Type B pancreatic cell (in vitro differentiated cells): ENCODE measurements around the gene TRMT44. TPM values are rescaled to one million over a fixed set of nuclear protein-coding genes. Genes with fewer than 3 reads are reported as not detected.

Source experiments
- DNase-seq: peaks from one replicate; pipeline ENCODE4 v3.0.0; 2021; ENCODE audit warnings: mixed read lengths; ENCODE audit not compliant: unreplicated experiment; ENCODE audit errors: extremely low spot score
- H3K27ac Mint-ChIP-seq: 2 replicates; pipeline ENCODE4 v1.8.0; 2021; ENCODE audit warnings: mild to moderate bottlenecking, mixed read lengths
- H3K27me3 Mint-ChIP-seq: 2 replicates; pipeline ENCODE4 v1.8.0; 2021; ENCODE audit warnings: mixed read lengths
- H3K36me3 Mint-ChIP-seq: 2 replicates; pipeline ENCODE4 v1.8.0; 2021; ENCODE audit warnings: mixed read lengths
- H3K4me1 Mint-ChIP-seq: one replicate; pipeline ENCODE4 v1.8.0; 2021; ENCODE audit warnings: mixed read lengths; ENCODE audit not compliant: unreplicated experiment
- H3K4me3 Mint-ChIP-seq: 2 replicates; pipeline ENCODE4 v1.8.0; 2021; ENCODE audit warnings: mild to moderate bottlenecking, mixed read lengths
- H3K9me3 Mint-ChIP-seq: 2 replicates; pipeline ENCODE4 v1.8.0; 2021; ENCODE audit warnings: mixed read lengths
- total RNA-seq: library from RNA; stranded (reverse); gene quantifications from 2 replicates; pipeline ENCODE4 v1.2.1, GENCODE V29; 2021; ENCODE audit warnings: low replicate concordance
- TF ChIP-seq, protein P1 (sequence below): fragments of 200-600 bp; sonication (generic); conservative IDR thresholded peaks from 2 replicates; pipeline ENCODE4 v1.5.0; 2021; ENCODE audit warnings: antibody characterized with exemption, mild to moderate bottlenecking

Gene TRMT44
- total RNA-seq, 1 donor from 2014 or later, result 32.3 TPM

DNA sequence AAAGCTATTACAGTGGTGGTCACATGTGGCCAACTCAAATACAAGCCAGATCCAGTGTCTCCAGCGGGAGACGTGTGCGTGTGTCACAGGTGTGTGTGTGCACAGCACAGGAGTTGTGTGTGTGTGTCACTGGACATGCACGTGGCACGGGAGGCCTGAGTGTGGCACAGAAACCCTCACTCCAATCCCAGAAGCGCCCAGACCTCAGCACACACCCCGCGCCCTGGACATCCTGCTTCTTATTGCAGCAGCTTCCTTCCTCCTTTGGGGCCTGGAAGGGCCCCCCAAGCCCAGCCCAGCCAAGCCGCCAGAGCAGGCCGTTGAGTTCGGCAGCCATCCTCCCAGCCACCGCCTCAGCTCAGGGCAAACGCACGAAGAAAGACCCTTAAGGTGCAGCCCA, 37.9 kb upstream of the TRMT44 start:
- Mint-ChIP-seq H3K27me3 (no peaks in the 10 kb centered on the region), H3K9me3 (no peaks in the 10 kb centered on the region), H3K4me3 (no peak overlapping the region), H3K36me3 (peaks cover 27% of the 10 kb centered on the region), H3K27ac (no peak overlapping the region), H3K4me1 (peaks cover 7% of the 10 kb centered on the region)
- DNase-seq, result no peak
- TF ChIP-seq, protein P1, sequence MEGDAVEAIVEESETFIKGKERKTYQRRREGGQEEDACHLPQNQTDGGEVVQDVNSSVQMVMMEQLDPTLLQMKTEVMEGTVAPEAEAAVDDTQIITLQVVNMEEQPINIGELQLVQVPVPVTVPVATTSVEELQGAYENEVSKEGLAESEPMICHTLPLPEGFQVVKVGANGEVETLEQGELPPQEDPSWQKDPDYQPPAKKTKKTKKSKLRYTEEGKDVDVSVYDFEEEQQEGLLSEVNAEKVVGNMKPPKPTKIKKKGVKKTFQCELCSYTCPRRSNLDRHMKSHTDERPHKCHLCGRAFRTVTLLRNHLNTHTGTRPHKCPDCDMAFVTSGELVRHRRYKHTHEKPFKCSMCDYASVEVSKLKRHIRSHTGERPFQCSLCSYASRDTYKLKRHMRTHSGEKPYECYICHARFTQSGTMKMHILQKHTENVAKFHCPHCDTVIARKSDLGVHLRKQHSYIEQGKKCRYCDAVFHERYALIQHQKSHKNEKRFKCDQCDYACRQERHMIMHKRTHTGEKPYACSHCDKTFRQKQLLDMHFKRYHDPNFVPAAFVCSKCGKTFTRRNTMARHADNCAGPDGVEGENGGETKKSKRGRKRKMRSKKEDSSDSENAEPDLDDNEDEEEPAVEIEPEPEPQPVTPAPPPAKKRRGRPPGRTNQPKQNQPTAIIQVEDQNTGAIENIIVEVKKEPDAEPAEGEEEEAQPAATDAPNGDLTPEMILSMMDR, result no peak

DNA sequence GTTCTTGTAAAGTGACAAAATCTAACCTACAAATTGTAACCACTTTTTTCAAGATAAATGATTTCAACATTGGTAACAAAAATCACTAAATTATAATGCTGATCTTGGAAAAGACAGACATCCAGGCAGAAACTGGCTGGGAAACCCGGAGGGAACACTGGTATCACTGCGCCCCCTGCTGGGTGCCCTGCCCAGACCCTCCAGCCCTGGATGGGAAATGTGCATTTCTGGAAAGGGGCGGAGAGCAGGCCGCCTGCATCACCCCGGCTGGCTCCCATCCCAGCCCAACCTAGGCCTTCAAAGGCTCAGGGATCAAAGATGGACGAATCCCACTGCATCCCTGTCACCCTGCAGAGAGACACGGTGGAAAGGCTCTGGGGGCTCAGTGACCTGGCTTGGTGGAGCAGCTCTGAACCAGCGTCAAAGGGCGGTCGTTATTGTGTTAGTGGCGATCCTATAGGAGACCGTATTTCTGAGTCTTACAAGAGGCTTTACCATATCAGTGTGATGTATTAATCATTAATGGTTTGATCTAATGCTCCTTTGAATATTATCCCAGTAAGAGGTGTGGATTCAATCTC, 37.3 kb upstream of the TRMT44 start:
- no peak overlapping the region for H3K4me3 Mint-ChIP-seq
- peak overlapping the region; percentile 35 for H3K27ac Mint-ChIP-seq
- H3K27me3 Mint-ChIP-seq, result no peaks in the 10 kb centered on the region
- H3K9me3 Mint-ChIP-seq, result no peaks in the 10 kb centered on the region
- peak; percentile 89 for DNase-seq
- H3K36me3 Mint-ChIP-seq, result peaks cover 25% of the 10 kb centered on the region
- TF ChIP-seq, protein P1, result peak; percentile 98
- H3K4me1 Mint-ChIP-seq, result peaks cover 7% of the 10 kb centered on the region

DNA sequence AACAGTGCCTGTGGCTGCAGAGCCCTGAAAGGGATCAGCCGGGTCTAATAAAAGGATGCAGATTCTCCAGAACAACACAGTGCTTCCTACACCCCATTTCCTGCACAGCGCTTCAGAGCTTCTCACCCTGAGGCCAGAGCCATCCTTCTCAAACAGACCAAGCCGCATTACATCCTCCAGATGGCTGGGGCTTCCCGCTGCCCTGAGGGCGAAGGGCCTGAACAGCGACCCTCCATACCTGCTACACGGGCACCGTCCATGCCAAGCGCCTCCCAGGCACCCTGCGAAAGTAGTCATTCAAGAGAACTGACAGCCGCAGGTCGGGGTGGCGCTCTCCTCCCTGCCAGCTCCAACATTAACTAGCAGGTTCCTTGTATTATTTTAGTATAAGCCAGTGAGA, 36.6 kb upstream of the TRMT44 start:
- Mint-ChIP-seq H3K4me1 (peaks cover 8% of the 10 kb centered on the region), H3K27me3 (no peaks in the 10 kb centered on the region), H3K9me3 (no peaks in the 10 kb centered on the region), H3K4me3 (no peak overlapping the region), H3K27ac (no peak overlapping the region), H3K36me3 (peaks cover 20% of the 10 kb centered on the region)
- TF ChIP-seq, protein P1, result no peak
- DNase-seq, result no peak

DNA sequence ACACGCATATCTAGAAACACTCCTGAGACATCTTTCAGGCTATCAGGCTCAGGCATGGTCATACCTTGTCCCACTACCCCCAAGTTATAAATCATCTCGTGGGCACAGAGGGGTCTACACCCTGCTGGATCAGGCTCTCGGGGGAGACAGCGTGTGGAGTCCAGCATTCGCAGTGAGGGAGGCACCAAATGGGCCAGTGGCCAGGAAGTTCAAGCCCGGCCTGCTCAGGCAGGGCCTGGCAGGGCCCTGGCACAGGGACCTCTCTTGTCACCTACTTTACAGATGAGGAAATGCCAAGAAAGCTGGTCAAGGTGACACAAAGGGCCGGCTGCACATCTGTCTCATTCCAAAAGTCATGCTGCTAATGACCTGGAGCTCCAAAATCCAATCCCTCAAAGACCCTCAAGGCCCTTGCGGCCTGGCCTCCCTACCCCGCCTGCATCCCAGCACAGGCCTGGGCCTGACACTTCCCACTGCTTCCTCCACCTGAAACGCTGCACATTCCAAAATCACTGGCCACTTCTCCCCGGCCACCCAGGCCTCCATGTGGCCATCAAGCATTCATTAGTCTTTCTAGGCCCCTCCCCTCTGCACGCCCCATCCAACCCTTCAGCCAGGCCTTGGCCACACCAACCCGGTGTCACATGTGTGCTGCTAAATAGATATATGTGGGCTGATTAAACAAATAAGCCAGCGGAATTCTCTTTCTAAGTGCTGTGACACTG, 35.6 kb upstream of the TRMT44 start:
- Mint-ChIP-seq H3K4me1 (peaks cover 16% of the 10 kb centered on the region), H3K27me3 (no peaks in the 10 kb centered on the region), H3K4me3 (no peak overlapping the region), H3K27ac (no peak overlapping the region), H3K9me3 (no peaks in the 10 kb centered on the region), H3K36me3 (peaks cover 26% of the 10 kb centered on the region)
- no peak for DNase-seq
- TF ChIP-seq, protein P1, result no peak

DNA sequence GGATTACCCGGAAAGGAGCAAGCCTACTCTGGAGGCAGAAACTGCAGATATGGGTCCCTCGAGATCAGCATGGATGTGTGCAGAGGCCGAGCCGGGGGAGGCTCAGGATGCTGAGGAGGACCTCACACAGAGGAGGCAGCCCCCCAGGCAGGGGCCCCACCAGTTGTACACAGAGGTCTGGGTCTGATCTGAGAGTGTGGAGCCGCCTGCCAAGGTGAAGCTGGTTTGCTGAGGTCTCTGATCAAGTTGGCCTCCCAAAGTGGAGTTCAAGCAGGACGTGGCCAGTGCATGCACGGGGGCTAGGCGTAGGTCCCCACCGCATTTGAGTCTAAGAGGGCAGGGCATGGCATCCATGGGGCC, 35.1 kb upstream of the TRMT44 start:
- Mint-ChIP-seq H3K27ac (no peak overlapping the region), H3K9me3 (no peaks in the 10 kb centered on the region), H3K27me3 (no peaks in the 10 kb centered on the region), H3K36me3 (peaks cover 26% of the 10 kb centered on the region), H3K4me1 (peaks cover 16% of the 10 kb centered on the region), H3K4me3 (no peak overlapping the region)
- DNase-seq, result no peak
- TF ChIP-seq, protein P1, result no peak
